ENCODE measurements around the gene MIS18A. TPM values are rescaled to one million over a fixed set of nuclear protein-coding genes. Genes with fewer than 3 reads are reported as not detected.

Gene MIS18A
- polyA plus RNA-seq, 4 donors = 22.2 to 27.4 (median 24.9) TPM

Other genes with a start within 250 kb of the MIS18A start
- not detected for gene MRAP, start 19.8 kb upstream of the MIS18A start, polyA plus RNA-seq (ENCODE audit: insufficient read length in 4 of 4)
- gene URB1, start 114.0 kb upstream of the MIS18A start, polyA plus RNA-seq (ENCODE audit: insufficient read length in 4 of 4) = 10 to 100 TPM in 3 of 4 donors, 1 to 10 TPM in 1; 9.3 to 14.9 (median 12.9) TPM
- gene EVA1C, start 133.7 kb upstream of the MIS18A start, polyA plus RNA-seq (ENCODE audit: insufficient read length in 4 of 4) = 1 to 10 TPM; 2.0 to 4.8 (median 3.4) TPM

Data from left renal cortex interstitium (tissue), 4 donors.